CD4-positive, alpha-beta T cell treated with Interleukin-4 for 1 hour (primary cell): ENCODE measurements around the gene E2F3.

Experiments used
- DNase-seq, 2 donors: peaks; one replicate each; pipeline ENCODE4 v3.0.0-alpha.2; 2020 to 2022

E2F3 gene

GRCh38 chr6:20401205-20402091 is at the start of gene E2F3:
Gene E2F3 (plus strand): TSS chr6:20401879. CDS start chr6:20402233, 354 bp downstream.
- DNase-seq, result peak; percentile 100

GRCh38 chr6:20352346-20352745 is 49.3 kb upstream of the E2F3 start:
- DNase-seq, result no peak

- DNase-seq, result no peak
Observed at GRCh38 chr6:20353134-20353533, 48.5 kb upstream of the E2F3 start.

- DNase-seq, result no peak
Observed at GRCh38 chr6:20354366-20354765, 47.3 kb upstream of the E2F3 start.

GRCh38 chr6:20360471-20361119 is 41.1 kb upstream of the E2F3 start:
- no peak for DNase-seq

GRCh38 chr6:20362623-20363022 is 39.1 kb upstream of the E2F3 start:
- DNase-seq, result no peak

- no peak for DNase-seq
Observed at GRCh38 chr6:20364327-20364726, 37.4 kb upstream of the E2F3 start.

- DNase-seq, result peak in 1 of 2 donors; percentile 28
Observed at GRCh38 chr6:20365456-20365855, 36.2 kb upstream of the E2F3 start.

- DNase-seq, result peak; percentile 29 to 53
Observed at GRCh38 chr6:20366082-20366830, 35.4 kb upstream of the E2F3 start.

GRCh38 chr6:20367743-20368485 is 33.8 kb upstream of the E2F3 start:
- DNase-seq, result no peak

GRCh38 chr6:20370393-20370792 is 31.3 kb upstream of the E2F3 start:
- peak in 1 of 2 donors; percentile 16 for DNase-seq

- no peak for DNase-seq
Observed at GRCh38 chr6:20370801-20371200, 30.9 kb upstream of the E2F3 start.

- no peak for DNase-seq
Observed at GRCh38 chr6:20375436-20375835, 26.2 kb upstream of the E2F3 start.

GRCh38 chr6:20377623-20378265 is 23.9 kb upstream of the E2F3 start:
- DNase-seq, result no peak

- DNase-seq, result no peak
Observed at GRCh38 chr6:20379231-20379630, 22.4 kb upstream of the E2F3 start.

GRCh38 chr6:20386218-20386617 is 15.5 kb upstream of the E2F3 start:
- DNase-seq, result no peak

GRCh38 chr6:20389066-20389465 is 12.6 kb upstream of the E2F3 start:
- no peak for DNase-seq

GRCh38 chr6:20393297-20393696 is 8.4 kb upstream of the E2F3 start:
- no peak for DNase-seq

GRCh38 chr6:20399518-20399917 is 2.2 kb upstream of the E2F3 start:
- no peak for DNase-seq

- peak; percentile 51 to 62 for DNase-seq
Observed at GRCh38 chr6:20400456-20401204, 1.0 kb upstream of the E2F3 start.

- no peak for DNase-seq
Observed at GRCh38 chr6:20402092-20402341, 338 bp downstream of the E2F3 start.
